CD4-positive, alpha-beta T cell treated with Interleukin-6 at 100 ng/mL for 8 hours (primary cell): ENCODE measurements around the gene GABBR2.
"Not testable (repeated sequence)": the region's sequence is repeated elsewhere in the genome, so short reads cannot be mapped to it uniquely, and the experiment has no call there.

ENCODE experiments used
- DNase-seq: peaks from one replicate; pipeline ENCODE4 v3.0.0-alpha.2; 2020; ENCODE audit warnings: mixed read lengths, low spot score

The GABBR2 gene

GRCh38 chr9:98596486-98596885 is 112.2 kb downstream of the GABBR2 start:
- no peak for DNase-seq

GRCh38 chr9:98594546-98595160 is 114.1 kb downstream of the GABBR2 start:
- DNase-seq = no peak

GRCh38 chr9:98593354-98594253 is 115.1 kb downstream of the GABBR2 start:
- DNase-seq = no peak

- DNase-seq = no peak
Observed at GRCh38 chr9:98591696-98592095, 117.0 kb downstream of the GABBR2 start.

GRCh38 chr9:98590101-98590500 is 118.6 kb downstream of the GABBR2 start:
- DNase-seq = no peak

GRCh38 chr9:98589102-98589501 is 119.6 kb downstream of the GABBR2 start:
- DNase-seq = no peak

- DNase-seq = not testable (repeated sequence)
Observed at GRCh38 chr9:98584853-98585438, 123.8 kb downstream of the GABBR2 start.

GRCh38 chr9:98584059-98584458 is 124.7 kb downstream of the GABBR2 start:
- no peak for DNase-seq

- no peak for DNase-seq
Observed at GRCh38 chr9:98583417-98583816, 125.3 kb downstream of the GABBR2 start.

- DNase-seq = no peak
Observed at GRCh38 chr9:98580956-98581355, 127.8 kb downstream of the GABBR2 start.

GRCh38 chr9:98579700-98580099 is 129.0 kb downstream of the GABBR2 start:
- no peak for DNase-seq

GRCh38 chr9:98577446-98577845 is 131.3 kb downstream of the GABBR2 start:
- DNase-seq = no peak

GRCh38 chr9:98576859-98577258 is 131.9 kb downstream of the GABBR2 start:
- DNase-seq = no peak

GRCh38 chr9:98576354-98576753 is 132.4 kb downstream of the GABBR2 start:
- no peak for DNase-seq

GRCh38 chr9:98575379-98576346 is 133.1 kb downstream of the GABBR2 start:
- no peak for DNase-seq

- DNase-seq = no peak
Observed at GRCh38 chr9:98573749-98574278, 134.9 kb downstream of the GABBR2 start.

GRCh38 chr9:98572796-98573195 is 135.9 kb downstream of the GABBR2 start:
- no peak for DNase-seq

- no peak for DNase-seq
Observed at GRCh38 chr9:98572054-98572627, 136.6 kb downstream of the GABBR2 start.

- no peak for DNase-seq
Observed at GRCh38 chr9:98571643-98572042, 137.1 kb downstream of the GABBR2 start.

- DNase-seq = no peak
Observed at GRCh38 chr9:98570663-98571440, 137.9 kb downstream of the GABBR2 start.
